Activated T-helper 1 cell treated with anti-CD3 and anti-CD28 coated beads, Interleukin-2, amount 50 U/mL, for 16 hours (primary cell): ENCODE data around the gene ANO8.
"Not testable (repeated sequence)": the region's sequence is repeated elsewhere in the genome, so short reads cannot be mapped to it uniquely, and the experiment has no call there.

Experiments used
- DNase-seq, 2 donors: peaks; one replicate each; pipeline ENCODE4 v3.0.0-alpha.2; 2020; ENCODE audit warnings: low read depth in 1 of 2, low spot score in 1 of 2

The ANO8 gene

DNA sequence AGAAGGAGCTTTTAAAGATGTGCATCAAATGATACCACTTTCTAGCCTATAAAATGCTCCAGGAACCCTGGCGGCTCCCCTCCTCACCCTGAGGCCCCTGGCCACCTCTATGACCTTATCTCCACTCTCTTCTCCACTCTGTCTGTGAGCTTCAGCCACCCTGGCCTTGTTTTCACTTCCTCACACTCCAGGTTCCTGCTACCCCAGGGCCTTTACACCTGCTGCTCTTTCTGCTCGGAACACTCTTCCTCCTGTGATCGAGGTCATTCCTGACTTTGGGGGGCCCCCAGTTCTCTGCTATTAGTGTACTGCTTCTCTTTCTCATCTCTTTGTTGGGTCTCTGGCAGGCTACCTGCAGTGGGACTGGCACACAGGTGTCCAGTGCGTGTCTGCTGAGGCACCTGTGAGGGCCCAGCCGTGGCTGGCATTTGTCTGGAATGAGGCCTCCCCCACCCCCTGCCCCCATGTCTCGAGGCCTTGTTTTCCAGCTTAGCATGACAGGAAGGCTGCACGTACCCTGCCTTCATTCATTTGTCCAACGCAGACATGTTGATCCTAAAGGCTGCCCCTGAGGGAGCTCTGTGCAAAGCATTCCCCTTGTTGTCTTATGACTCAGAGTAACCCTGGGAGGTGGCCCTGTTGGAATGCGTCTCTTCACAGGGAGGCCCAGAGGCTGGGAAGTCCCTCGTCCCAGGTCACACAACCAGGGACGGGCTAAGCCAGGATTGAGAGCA is 23.0 kb downstream of the ANO8 start:
- no peak for DNase-seq

GRCh38 chr19:17309965-17310461 is 24.6 kb downstream of the ANO8 start:
- no peak for DNase-seq

- DNase-seq: peak; percentile 96 to 99
These were observed 25.3 kb downstream of the ANO8 start, which contains the start of gene DDA1 for GRCh38 chr19:17309198-17309964. DDA1 (plus strand) TSS chr19:17309563; CDS start chr19:17309655, 92 bp downstream.

DNA sequence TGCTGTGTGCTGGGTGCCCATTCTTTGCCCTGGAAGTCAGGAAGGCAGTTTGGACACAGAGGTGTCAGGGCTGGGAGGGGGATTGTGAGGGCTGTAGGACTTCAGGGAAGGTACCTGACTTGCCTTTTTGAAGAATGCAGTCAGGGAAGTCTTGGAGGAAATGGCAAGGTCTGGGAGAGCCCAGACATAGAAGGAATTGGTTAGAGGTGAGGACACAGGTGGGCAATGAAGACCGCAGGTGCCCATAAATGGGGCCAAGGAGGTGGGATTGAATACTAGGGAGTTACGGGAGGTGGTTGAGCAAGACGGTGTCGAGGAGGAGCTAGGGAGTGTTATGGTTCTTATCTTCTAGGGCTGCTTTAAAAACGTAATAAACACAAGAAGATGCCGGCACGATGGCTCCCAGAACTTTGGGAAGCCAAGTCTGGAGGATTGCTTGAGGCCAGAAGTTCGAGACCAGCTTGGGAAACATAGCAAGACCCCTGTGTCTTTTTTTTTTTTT is 26.7 kb downstream of the ANO8 start:
- no peak for DNase-seq

DNA sequence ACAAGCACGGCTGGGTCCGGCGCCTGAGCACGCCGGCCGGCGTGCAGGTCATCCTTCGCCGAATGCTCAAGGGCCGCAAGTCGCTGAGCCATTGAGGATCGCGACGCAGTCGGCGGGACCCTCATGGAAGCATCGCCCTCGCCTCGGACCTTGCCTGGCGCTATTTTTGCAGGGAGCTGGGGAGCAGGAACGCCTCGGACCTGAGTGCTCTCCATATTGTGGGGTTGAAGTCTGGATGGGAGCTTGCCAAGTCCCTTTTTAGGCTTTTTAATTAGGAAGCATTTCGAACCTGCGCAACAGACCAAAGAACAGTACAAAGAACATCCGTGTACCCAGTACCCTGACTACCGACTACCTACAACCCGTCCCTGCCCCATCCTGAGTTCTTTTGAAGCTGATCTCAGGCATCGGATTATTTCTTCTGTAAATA is 28.4 kb downstream of the ANO8 start:
- DNase-seq: no peak

DNA sequence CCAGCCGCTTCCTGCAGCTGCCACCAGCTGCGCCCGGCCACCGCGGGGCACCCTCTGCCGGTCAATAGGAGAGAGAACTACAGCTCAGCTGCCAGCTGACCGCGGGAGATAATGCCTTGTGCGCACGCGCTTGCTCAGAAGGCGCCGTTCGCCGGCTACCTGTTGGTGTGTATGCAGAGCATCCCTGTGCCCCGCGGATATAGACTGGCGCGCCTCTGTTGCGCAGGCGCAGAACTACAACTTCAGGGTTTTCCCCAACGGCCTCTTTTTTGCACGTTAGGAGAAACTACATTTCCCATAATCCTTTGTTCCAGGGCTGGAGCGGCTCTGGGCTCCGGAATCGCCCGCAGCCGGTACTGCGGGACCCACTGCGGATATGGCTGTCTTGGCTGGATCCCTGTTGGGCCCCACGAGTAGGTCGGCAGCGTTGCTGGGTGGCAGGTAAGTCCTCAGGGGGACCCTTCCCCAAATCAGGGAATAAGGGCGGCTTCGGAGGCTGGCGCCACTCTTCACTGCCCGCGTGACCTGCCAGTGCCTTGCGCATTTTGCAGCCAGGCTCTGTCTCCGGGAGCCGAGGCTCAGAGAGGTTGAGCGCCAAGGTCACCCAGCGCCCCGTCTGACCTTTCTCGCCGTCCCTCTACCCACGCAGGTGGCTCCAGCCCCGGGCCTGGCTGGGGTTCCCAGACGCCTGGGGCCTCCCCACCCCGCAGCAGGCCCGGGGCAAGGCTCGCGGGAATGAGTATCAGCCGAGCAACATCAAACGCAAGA is 29.0 kb downstream of the ANO8 start, which contains the start of gene MRPL34:
Gene MRPL34 (plus strand): TSS at position 356 of the 768 bp plus-strand sequence. CDS start 21 bp downstream, at position 377.
- peak; percentile 87 to 89 for DNase-seq

GRCh38 chr19:17305216-17305516 is 29.5 kb downstream of the ANO8 start:
- no peak for DNase-seq

- DNase-seq: no peak
These were observed 30.1 kb downstream of the ANO8 start for GRCh38 chr19:17304386-17305215.

DNA sequence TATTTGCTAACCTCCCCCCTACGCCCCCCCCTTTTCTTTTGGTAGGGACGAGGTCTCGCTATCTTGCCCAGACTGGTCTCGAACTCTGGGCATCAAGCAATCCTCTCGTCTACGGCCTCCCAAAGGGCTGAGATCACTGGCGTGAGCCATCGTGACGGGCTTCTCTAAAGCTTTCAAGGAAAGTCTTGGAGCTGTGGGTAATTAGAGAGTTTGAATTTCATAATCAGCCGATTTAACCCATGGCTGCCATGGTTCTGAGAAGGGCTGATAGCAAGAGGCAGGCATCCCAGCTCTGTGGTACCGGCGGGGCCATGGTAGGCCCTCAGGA is 30.8 kb downstream of the ANO8 start:
- DNase-seq: no peak

GRCh38 chr19:17303167-17303939 is 31.3 kb downstream of the ANO8 start, which contains the start of gene ABHD8:
ABHD8 (minus strand) TSS chr19:17303425; CDS start chr19:17301616, 1,809 bp downstream.
- DNase-seq: peak; percentile 80 to 89

DNA sequence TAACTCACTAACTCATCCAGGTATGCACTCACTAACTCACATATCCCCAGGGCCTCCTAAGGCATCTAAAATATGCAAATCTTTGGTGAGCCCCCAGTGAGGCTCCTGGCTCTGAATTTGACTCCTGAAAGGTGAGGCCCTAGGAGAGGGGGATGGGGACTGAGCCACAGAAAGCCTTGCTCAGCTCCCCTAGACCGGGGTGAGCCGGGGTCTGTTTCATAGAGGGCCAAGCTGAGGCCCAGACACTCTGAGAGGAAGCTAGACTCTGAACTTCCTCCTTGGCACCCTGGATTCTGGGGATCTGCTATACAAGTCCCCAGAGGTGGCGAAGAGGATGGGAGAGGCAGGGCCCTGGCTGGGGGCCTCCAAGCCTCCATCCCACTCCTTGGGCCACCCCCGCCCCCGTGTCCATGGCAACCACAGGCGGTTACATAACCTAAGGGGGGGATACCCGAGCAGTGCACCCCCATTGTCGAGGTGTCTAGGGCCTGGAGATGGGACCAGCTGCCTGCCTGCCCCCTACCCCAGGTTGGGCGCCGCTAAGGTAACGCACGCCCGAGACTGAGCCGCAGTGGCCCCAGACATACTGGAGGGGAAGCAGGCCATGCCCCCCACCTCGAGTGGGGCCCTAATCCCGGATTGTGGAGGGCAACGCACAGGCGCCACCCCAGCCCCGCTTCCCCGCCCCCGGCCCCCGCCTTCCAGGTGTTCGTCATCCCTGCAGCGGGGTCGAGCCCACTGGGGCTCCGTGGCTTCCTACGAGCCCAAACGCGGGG is 32.1 kb downstream of the ANO8 start:
- DNase-seq: no peak

GRCh38 chr19:17300992-17301619 is 33.5 kb downstream of the ANO8 start:
- DNase-seq: no peak

- no peak for DNase-seq
These were observed 37.7 kb downstream of the ANO8 start for GRCh38 chr19:17296976-17297375.

- DNase-seq: no peak
These were observed 38.4 kb downstream of the ANO8 start for GRCh38 chr19:17296273-17296672.

GRCh38 chr19:17295551-17295950 is 39.1 kb downstream of the ANO8 start:
- DNase-seq: not testable (repeated sequence)

GRCh38 chr19:17294051-17294891 is 40.4 kb downstream of the ANO8 start:
- DNase-seq: peak in 1 of 2 donors; percentile 28

DNA sequence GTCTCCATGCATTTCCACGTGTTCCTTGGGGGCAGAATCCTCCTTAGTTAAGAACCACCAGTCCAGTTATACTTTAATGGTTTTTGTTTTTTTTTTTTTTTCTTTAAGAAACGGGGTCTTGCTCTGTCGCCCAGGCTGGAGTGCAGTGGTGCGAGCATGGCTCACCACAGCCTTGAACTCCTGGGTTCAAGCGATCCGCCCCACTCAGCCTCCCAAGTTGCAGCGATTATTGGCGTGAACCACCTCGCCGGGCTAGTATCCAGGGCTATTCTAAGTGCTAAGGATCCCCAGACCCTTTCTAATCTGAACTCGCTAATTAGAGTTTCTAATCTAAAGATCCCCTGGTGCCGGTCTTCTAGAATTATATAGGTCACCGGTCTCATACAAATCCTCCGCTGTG is 41.0 kb downstream of the ANO8 start:
- DNase-seq: no peak
